Activated CD4-positive, alpha-beta memory T cell treated with anti-CD3 and anti-CD28 coated beads, Interleukin-2, amount 10 ng/mL, durations not matched to agents 7 days and 5 days (primary cell): ENCODE data around the gene NSDHL. TPM values are rescaled to one million over a fixed set of nuclear protein-coding genes. Genes with fewer than 3 reads are reported as not detected.
"Not testable (repeated sequence)": the region's sequence is repeated elsewhere in the genome, so short reads cannot be mapped to it uniquely, and the experiment has no call there.

ENCODE experiments used
- CTCF ChIA-PET: fragments of 350-600 bp; sonication (Branson Sonifier 250); formaldehyde crosslinking; loops from one replicate; lab custom pipeline; 2021; ENCODE audit warnings: antibody characterized with exemption, inconsistent platforms; lab: Charles Lee
- POLR2A ChIA-PET: fragments of 350-600 bp; sonication (Branson Sonifier 250); formaldehyde crosslinking; loops from one replicate; lab custom pipeline; 2021; ENCODE audit warnings: antibody characterized with exemption; lab: Charles Lee
- DNase-seq: peaks from one replicate; pipeline ENCODE4 v3.0.0-alpha.2; 2020
- H3K27ac Mint-ChIP-seq: one replicate; pipeline ENCODE4 v1.8.0; 2021; ENCODE audit warnings: mild to moderate bottlenecking, mixed read lengths
- H3K27me3 Mint-ChIP-seq: one replicate; pipeline ENCODE4 v1.8.0; 2021; ENCODE audit warnings: mixed read lengths
- H3K36me3 Mint-ChIP-seq: one replicate; pipeline ENCODE4 v1.8.0; 2021; ENCODE audit warnings: low read depth, mixed read lengths
- H3K4me1 Mint-ChIP-seq: one replicate; pipeline ENCODE4 v1.8.0; 2021; ENCODE audit warnings: mixed read lengths
- H3K4me3 Mint-ChIP-seq: one replicate; pipeline ENCODE4 v1.8.0; 2021; ENCODE audit warnings: mild to moderate bottlenecking, mixed read lengths
- H3K9me3 Mint-ChIP-seq: one replicate; pipeline ENCODE4 v1.8.0; 2021; ENCODE audit warnings: mixed read lengths
- total RNA-seq, 2 experiments: library from RNA; stranded (reverse); gene quantifications; one replicate each; pipeline ENCODE4 v1.2.3, GENCODE V29; 2021

The NSDHL gene
- total RNA-seq, 2 experiments from 2014 or later = 17.0 to 18.6 TPM

DNA sequence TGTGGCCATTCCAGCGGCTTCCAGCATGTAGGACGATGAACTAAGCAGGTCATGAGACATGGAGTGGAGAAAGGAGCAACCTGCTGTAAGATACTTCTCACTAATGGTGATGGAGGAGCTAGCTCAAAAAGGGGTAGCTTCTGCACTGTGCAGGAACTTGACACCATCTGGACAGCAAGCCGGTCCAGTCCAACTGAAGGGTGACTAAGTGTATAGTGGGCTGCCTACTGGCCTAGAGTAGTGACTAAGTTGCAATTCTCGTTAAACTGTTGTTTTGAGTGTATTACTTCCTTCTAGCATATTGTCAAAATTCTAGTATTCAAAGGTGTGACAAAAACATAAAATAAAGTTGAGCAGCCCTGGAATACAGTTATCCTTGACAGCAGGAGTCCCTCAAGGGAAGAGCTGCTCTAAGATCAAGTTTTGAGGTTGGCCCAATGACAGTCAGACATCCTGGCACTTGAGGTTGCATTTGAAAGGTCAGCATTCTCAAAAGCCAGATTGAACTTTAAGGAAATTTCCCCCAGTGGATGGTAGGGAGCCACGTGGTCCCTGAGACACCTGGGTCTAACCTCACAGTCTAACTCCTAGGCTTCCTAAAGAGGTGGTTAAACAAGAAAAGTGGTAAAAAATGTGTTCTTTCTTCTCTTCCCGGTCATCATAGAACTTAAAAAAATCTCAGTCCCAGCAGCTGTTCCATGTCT, 8.3 kb upstream of the NSDHL start:
- POLR2A ChIA-PET = no interaction called here

GRCh38 chrX:152823657-152824056, 7.2 kb upstream of the NSDHL start:
- Mint-ChIP-seq H3K4me3 (no peak overlapping the region), H3K27ac (no peak overlapping the region), H3K4me1 (no peaks in the 10 kb centered on the region), H3K27me3 (peaks cover 6% of the 10 kb centered on the region), H3K36me3 (no peaks in the 10 kb centered on the region), H3K9me3 (no peaks in the 10 kb centered on the region)
- ChIA-PET CTCF (interaction anchor here (0.6 kb wide), 1 partner anchor 9 kb away, joined by 5 read pairs; no protein-coding TSS in a partner anchor), POLR2A (no interaction called here)
- no peak for DNase-seq

More for the DNA sequence above, 8.3 kb upstream of the NSDHL start:
- Mint-ChIP-seq H3K9me3 (no peaks in the 10 kb centered on the region), H3K36me3 (no peaks in the 10 kb centered on the region), H3K4me3 (no peak overlapping the region), H3K27me3 (peaks cover 6% of the 10 kb centered on the region), H3K27ac (no peak overlapping the region), H3K4me1 (no peaks in the 10 kb centered on the region)
- DNase-seq = no peak
- CTCF ChIA-PET = interaction anchor here (1.7 kb wide), 1 partner anchor 8 kb away, joined by 4 read pairs; the partner anchor contains the start of genes CETN2 and NSDHL

DNA sequence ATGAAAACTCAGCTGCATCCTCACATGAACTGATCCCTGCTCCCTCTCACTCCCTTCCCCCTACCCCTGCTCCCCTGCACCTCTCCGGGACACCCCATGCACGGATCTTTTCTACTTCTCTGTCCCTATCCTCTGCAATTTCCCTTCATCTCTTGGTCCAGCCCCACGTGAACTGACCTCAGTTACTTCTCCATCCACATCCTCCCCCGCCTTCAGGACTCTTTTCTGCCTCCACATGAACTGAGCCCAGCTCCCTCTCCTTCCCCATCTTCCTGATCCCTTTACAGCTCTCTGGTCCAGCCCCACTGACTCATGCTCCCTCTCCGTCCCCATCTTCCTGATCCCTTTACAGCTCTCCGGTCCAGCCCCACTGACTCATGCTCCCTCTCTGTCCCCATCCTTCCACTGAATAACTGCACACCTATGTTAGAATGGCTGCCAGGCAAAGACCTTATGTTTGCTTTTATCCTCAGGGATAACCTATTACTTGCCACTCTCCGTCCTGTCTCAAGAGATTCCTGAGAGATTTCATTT, 6.0 kb upstream of the NSDHL start:
- Mint-ChIP-seq H3K27ac (no peak overlapping the region), H3K27me3 (peaks cover 6% of the 10 kb centered on the region), H3K36me3 (no peaks in the 10 kb centered on the region), H3K4me1 (peaks cover under 1% of the 10 kb centered on the region), H3K9me3 (no peaks in the 10 kb centered on the region), H3K4me3 (no peak overlapping the region)
- CTCF ChIA-PET = no interaction called here
- POLR2A ChIA-PET = no interaction called here
- DNase-seq = no peak

DNA sequence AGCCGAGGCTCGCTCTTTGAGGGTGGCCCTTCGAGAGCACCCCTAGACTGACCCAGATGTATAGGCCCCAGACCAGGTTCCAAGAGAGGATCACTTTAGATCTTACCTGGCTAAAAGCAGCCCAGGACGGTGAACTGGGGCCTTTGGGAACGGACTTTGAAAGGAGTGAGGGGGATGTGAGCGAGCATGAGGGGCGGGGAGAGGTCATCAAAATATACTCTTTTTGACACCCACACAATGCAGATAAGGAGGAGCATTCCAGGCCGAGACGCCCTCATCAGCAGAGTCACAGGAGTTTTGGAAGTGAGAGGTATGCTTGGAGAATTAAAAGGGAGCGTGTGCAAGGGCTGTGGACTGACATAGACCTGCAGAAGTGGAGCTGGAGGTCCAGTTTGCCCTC, 528 bp downstream of the NSDHL start:
- ChIA-PET POLR2A (no interaction called here), CTCF (no interaction called here)
- Mint-ChIP-seq H3K27me3 (no peaks in the 10 kb centered on the region), H3K4me1 (peaks cover 22% of the 10 kb centered on the region), H3K4me3 (peak overlapping the region; percentile 84), H3K9me3 (no peaks in the 10 kb centered on the region), H3K36me3 (peaks cover 23% of the 10 kb centered on the region), H3K27ac (peak overlapping the region; percentile 74)
- no peak for DNase-seq

- POLR2A ChIA-PET = no interaction called here
- Mint-ChIP-seq H3K27me3 (no peaks in the 10 kb centered on the region), H3K27ac (no peak overlapping the region), H3K4me1 (peaks cover 22% of the 10 kb centered on the region), H3K9me3 (no peaks in the 10 kb centered on the region), H3K4me3 (peak overlapping the region; percentile 84), H3K36me3 (peaks cover 31% of the 10 kb centered on the region)
- CTCF ChIA-PET = no interaction called here
- no peak for DNase-seq
Measured at GRCh38 chrX:152832520-152832919, 1.7 kb downstream of the NSDHL start.

- POLR2A ChIA-PET = no interaction called here
- Mint-ChIP-seq H3K4me1 (peaks cover 22% of the 10 kb centered on the region), H3K36me3 (peaks cover 35% of the 10 kb centered on the region), H3K9me3 (no peaks in the 10 kb centered on the region), H3K27ac (no peak overlapping the region), H3K27me3 (no peaks in the 10 kb centered on the region), H3K4me3 (no peak overlapping the region)
- CTCF ChIA-PET = no interaction called here
- DNase-seq = no peak
Measured at GRCh38 chrX:152833378-152833777, 2.5 kb downstream of the NSDHL start.

- H3K27me3 Mint-ChIP-seq, H3K4me3 Mint-ChIP-seq, DNase-seq, CTCF ChIA-PET, H3K9me3 Mint-ChIP-seq, H3K27ac Mint-ChIP-seq, POLR2A ChIA-PET: not testable (repeated sequence)
- Mint-ChIP-seq H3K4me1 (peaks cover 17% of the 10 kb centered on the region), H3K36me3 (peaks cover 37% of the 10 kb centered on the region)
Measured at GRCh38 chrX:152835470-152835869, 4.6 kb downstream of the NSDHL start.

DNA sequence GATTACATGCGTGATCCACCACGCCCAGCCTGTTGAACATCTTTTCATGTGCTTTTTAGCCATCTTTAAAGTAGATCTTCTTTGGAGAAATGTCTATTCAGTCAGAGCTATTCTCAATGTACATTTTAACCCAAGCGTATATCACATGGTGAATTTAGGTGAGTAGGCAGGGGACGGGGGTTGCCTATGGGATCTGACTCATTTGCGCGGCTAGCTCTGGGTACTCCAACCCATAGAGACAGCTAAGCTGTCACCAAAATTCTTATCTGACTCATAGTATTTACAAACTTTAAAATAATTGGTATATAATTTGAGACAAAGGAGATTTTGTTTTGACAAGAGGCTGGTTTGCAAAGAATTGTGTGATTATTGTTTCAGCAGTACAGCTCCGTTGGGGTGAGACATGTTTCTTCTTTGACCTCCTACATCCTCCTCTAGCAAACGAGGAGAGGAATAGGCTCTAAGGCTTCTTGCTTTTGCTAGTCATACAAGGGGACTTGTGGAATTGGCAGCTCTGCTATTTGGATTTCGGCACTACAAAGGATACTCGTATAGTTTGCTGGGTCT, 12.0 kb downstream of the NSDHL start:
- Mint-ChIP-seq H3K4me1 (no peaks in the 10 kb centered on the region), H3K27ac (no peak overlapping the region), H3K4me3 (no peak overlapping the region), H3K27me3 (no peaks in the 10 kb centered on the region), H3K9me3 (no peaks in the 10 kb centered on the region), H3K36me3 (peaks cover 14% of the 10 kb centered on the region)
- POLR2A ChIA-PET = no interaction called here
- DNase-seq = no peak
- CTCF ChIA-PET = no interaction called here

- Mint-ChIP-seq H3K9me3 (no peaks in the 10 kb centered on the region), H3K4me1 (no peaks in the 10 kb centered on the region), H3K27ac (no peak overlapping the region), H3K4me3 (no peak overlapping the region), H3K27me3 (no peaks in the 10 kb centered on the region), H3K36me3 (peaks cover 12% of the 10 kb centered on the region)
- ChIA-PET CTCF (no interaction called here), POLR2A (no interaction called here)
- DNase-seq = no peak
Measured at GRCh38 chrX:152843852-152844251, 13.0 kb downstream of the NSDHL start.

- DNase-seq = no peak
- Mint-ChIP-seq H3K27me3 (no peaks in the 10 kb centered on the region), H3K36me3 (peaks cover 13% of the 10 kb centered on the region), H3K27ac (no peak overlapping the region), H3K4me3 (no peak overlapping the region), H3K9me3 (no peaks in the 10 kb centered on the region), H3K4me1 (no peaks in the 10 kb centered on the region)
- ChIA-PET CTCF (no interaction called here), POLR2A (no interaction called here)
Measured at GRCh38 chrX:152844256-152844655, 13.4 kb downstream of the NSDHL start.

GRCh38 chrX:152845618-152846240, 14.9 kb downstream of the NSDHL start:
- peaks cover under 1% of the 10 kb centered on the region for H3K4me1 Mint-ChIP-seq
- H3K27ac Mint-ChIP-seq = no peak overlapping the region
- peaks cover 17% of the 10 kb centered on the region for H3K36me3 Mint-ChIP-seq
- no peak overlapping the region for H3K4me3 Mint-ChIP-seq
- H3K9me3 Mint-ChIP-seq = no peaks in the 10 kb centered on the region
- no peak for DNase-seq
- H3K27me3 Mint-ChIP-seq = no peaks in the 10 kb centered on the region
- ChIA-PET POLR2A (no interaction called here), CTCF (no interaction called here)

DNA sequence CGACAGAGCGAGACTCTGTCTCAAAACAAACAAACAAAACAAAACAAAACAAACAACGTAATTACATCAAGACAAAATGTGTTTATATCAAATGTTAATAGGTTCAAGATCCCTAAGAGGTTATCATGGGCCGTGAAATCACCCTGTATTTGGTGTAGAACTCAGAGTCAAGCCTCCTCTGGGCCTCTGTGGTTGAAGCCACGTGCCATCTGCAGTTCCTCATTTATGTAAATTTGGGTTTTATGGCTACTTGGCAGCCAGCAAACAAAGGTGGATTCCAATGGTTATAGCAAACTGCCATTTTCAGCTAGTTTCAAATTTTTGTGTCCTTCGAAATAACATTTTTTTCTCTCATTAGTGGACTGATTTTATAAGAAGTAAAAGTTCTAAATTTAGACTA, 16.4 kb downstream of the NSDHL start:
- ChIA-PET CTCF (no interaction called here), POLR2A (no interaction called here)
- no peak overlapping the region for H3K27ac Mint-ChIP-seq
- peaks cover 7% of the 10 kb centered on the region for H3K4me1 Mint-ChIP-seq
- H3K36me3 Mint-ChIP-seq = peaks cover 23% of the 10 kb centered on the region
- no peaks in the 10 kb centered on the region for H3K27me3 Mint-ChIP-seq
- H3K4me3 Mint-ChIP-seq = no peak overlapping the region
- no peaks in the 10 kb centered on the region for H3K9me3 Mint-ChIP-seq
- no peak for DNase-seq

DNA sequence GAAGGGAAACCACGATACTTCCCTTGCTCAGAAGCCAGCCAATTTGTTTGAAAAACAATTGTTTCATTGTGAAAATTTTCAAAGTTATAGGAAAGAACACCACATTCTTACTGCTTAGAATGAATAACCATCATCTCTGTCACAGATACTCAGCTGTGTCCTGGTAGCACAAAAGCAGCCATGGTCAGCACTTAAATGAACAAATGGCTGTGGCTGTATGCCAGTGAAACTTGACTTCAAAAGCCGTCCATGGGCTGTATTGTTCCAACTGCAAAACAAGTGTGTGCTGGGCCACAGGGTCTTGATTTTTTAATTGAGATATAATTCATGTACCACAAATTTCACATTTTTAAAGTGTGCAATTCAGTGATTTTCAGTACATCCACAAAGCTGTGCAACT, 19.6 kb downstream of the NSDHL start:
- no peak overlapping the region for H3K27ac Mint-ChIP-seq
- no peak for DNase-seq
- no peak overlapping the region for H3K4me3 Mint-ChIP-seq
- H3K27me3 Mint-ChIP-seq = no peaks in the 10 kb centered on the region
- H3K4me1 Mint-ChIP-seq = peaks cover 12% of the 10 kb centered on the region
- ChIA-PET POLR2A (no interaction called here), CTCF (no interaction called here)
- no peaks in the 10 kb centered on the region for H3K9me3 Mint-ChIP-seq
- peaks cover 33% of the 10 kb centered on the region for H3K36me3 Mint-ChIP-seq
